IMR-90 (cell line): ENCODE data around the gene ALG6. TPM values are rescaled to one million over a fixed set of nuclear protein-coding genes. Genes with fewer than 3 reads are reported as not detected.

Experiments used
- ATAC-seq: fragments of 200-7000 bp; cut with Tn5 transposase; 2 replicates; pipeline ENCODE4 v1.9.1; 2020; ENCODE audit warnings: low read depth, mild to moderate bottlenecking, moderate library complexity
- BruUV-seq: library from RNA; stranded (reverse); fragments of 400-500 nt; replicated peaks from 2 replicates; lab custom pipeline; 2021; lab: Mats Ljungman, UMichigan
- CTCF ChIA-PET: fragments of 300-600 bp; formaldehyde crosslinking; extraction: SDS; loops from one replicate; lab custom pipeline; 2021; ENCODE audit warnings: antibody characterized with exemption; lab: Yijun Ruan, JAX
- POLR2A ChIA-PET: fragments of 300-600 bp; sonication (Branson Sonifier 250); formaldehyde crosslinking; loops from one replicate; lab custom pipeline; 2022; ENCODE audit warnings: antibody characterized with exemption; ENCODE audit not compliant: unreplicated experiment; lab: Charles Lee
- DNase-seq: peaks from one replicate; pipeline ENCODE4 v3.0.0; 2013
- H2AFZ ChIP-seq: replicated peaks from 2 replicates; pipeline ENCODE3; 2013; ENCODE audit warnings: low read length, mild to moderate bottlenecking; ENCODE audit not compliant: poor library complexity
- H2AK5ac ChIP-seq: 2 replicates; pipeline ENCODE4 v1.6.1; 2013; ENCODE audit warnings: low read depth, low read length, inconsistent platforms
- H2AK9ac ChIP-seq: replicated peaks from 2 replicates; pipeline ENCODE3; 2013; ENCODE audit warnings: mild to moderate bottlenecking, low read depth, low read length, moderate library complexity; ENCODE audit not compliant: poor library complexity
- H2BK120ac ChIP-seq: 2 replicates; pipeline ENCODE4 v1.6.1; 2013; ENCODE audit warnings: low read depth, low read length, inconsistent platforms
- H2BK15ac ChIP-seq: 3 replicates; pipeline ENCODE4 v1.6.1; 2013; ENCODE audit warnings: low read depth, low read length, inconsistent platforms
- H2BK20ac ChIP-seq: 2 replicates; pipeline ENCODE4 v1.6.1; 2013; ENCODE audit warnings: low read depth, mild to moderate bottlenecking, inconsistent platforms, low read length, moderate library complexity
- H2BK5ac ChIP-seq: 2 replicates; pipeline ENCODE4 v1.6.1; 2013; ENCODE audit warnings: mild to moderate bottlenecking, low read depth, low read length, inconsistent platforms; ENCODE audit not compliant: poor library complexity, severe bottlenecking
- H3K14ac ChIP-seq: replicated peaks from 2 replicates; pipeline ENCODE4 v1.6.1; 2013; ENCODE audit warnings: low read depth, low read length, inconsistent platforms
- H3K18ac ChIP-seq: 2 replicates; pipeline ENCODE4 v1.6.1; 2013; ENCODE audit warnings: low read depth, low read length, control low read depth
- H3K23ac ChIP-seq: 2 replicates; pipeline ENCODE4 v1.6.1; 2013; ENCODE audit warnings: low read depth, low read length, inconsistent platforms
- H3K27ac ChIP-seq: 2 replicates; pipeline ENCODE4 v1.5.1; 2013; ENCODE audit warnings: mild to moderate bottlenecking, control low read depth, low read length; ENCODE audit not compliant: insufficient read depth
- H3K27me3 ChIP-seq: 2 replicates; pipeline ENCODE4 v1.6.1; 2013; ENCODE audit warnings: low read length; ENCODE audit not compliant: control insufficient read depth, insufficient read depth
- H3K36me3 ChIP-seq: 2 replicates; pipeline ENCODE4 v1.6.1; 2013; ENCODE audit warnings: low read length, mixed read lengths; ENCODE audit not compliant: control insufficient read depth, insufficient read depth
- H3K4ac ChIP-seq: 2 replicates; pipeline ENCODE4 v1.6.1; 2013; ENCODE audit warnings: low read depth, low read length, inconsistent platforms
- H3K4me1 ChIP-seq: 2 replicates; pipeline ENCODE4 v1.6.1; 2013; ENCODE audit warnings: low read length, mixed read lengths; ENCODE audit not compliant: control insufficient read depth, insufficient read depth
- H3K4me2 ChIP-seq: 2 replicates; pipeline ENCODE4 v1.6.1; 2013; ENCODE audit warnings: low read depth, mild to moderate bottlenecking, control low read depth, low read length, moderate library complexity
- H3K4me3 ChIP-seq: 2 replicates; pipeline ENCODE4 v1.5.1; 2013; ENCODE audit warnings: low read depth, mild to moderate bottlenecking, control low read depth, low read length, moderate library complexity; ENCODE audit not compliant: insufficient read depth
- H3K56ac ChIP-seq: 2 replicates; pipeline ENCODE4 v1.6.1; 2013; ENCODE audit warnings: low read length, inconsistent platforms; ENCODE audit not compliant: insufficient read depth; ENCODE audit errors: extremely low read depth
- H3K79me1 ChIP-seq, 2 experiments: 2 replicates each; pipeline ENCODE4 v1.6.1; 2013; ENCODE audit warnings: low read length in 2 of 2, inconsistent platforms in 1 of 2, low read depth in 1 of 2
- H3K9ac ChIP-seq: 2 replicates; pipeline ENCODE4 v1.6.1; 2013; ENCODE audit warnings: low read depth, low read length, control low read depth
- H3K9me1 ChIP-seq: 2 replicates; pipeline ENCODE4 v1.6.1; 2013; ENCODE audit warnings: low read length, inconsistent platforms; ENCODE audit not compliant: insufficient read depth
- H3K9me3 ChIP-seq: 2 replicates; pipeline ENCODE4 v1.6.1; 2013; ENCODE audit warnings: low read length; ENCODE audit not compliant: control insufficient read depth, insufficient read depth
- H4K20me1 ChIP-seq: 2 replicates; pipeline ENCODE4 v1.6.1; 2013; ENCODE audit warnings: low read length, inconsistent platforms; ENCODE audit not compliant: insufficient read depth
- H4K5ac ChIP-seq: 2 replicates; pipeline ENCODE4 v1.6.1; 2013; ENCODE audit warnings: mild to moderate bottlenecking, low read depth, low read length, control low read depth
- H4K8ac ChIP-seq, 2 experiments: 2 replicates each; pipeline ENCODE4 v1.6.1; 2013; ENCODE audit warnings: low read depth in 2 of 2, low read length in 2 of 2, control low read depth in 1 of 2, inconsistent platforms in 1 of 2
- H4K91ac ChIP-seq: 2 replicates; pipeline ENCODE4 v1.6.1; 2013; ENCODE audit warnings: low read depth, low read length, inconsistent platforms; ENCODE audit not compliant: insufficient read depth
- BHLHE40 ChIP-seq: fragments of 150-350 bp; IDR thresholded peaks from 2 replicates; pipeline ENCODE4 v1.6.1; 2016; ENCODE audit warnings: mild to moderate bottlenecking, low read depth, low read length
- CEBPB ChIP-seq: IDR thresholded peaks from 2 replicates; pipeline ENCODE4 v1.6.1; 2012; ENCODE audit warnings: low read depth, low read length, improper control_type of control experiment
- CHD1 ChIP-seq: IDR thresholded peaks from 2 replicates; pipeline ENCODE4 v1.6.1; 2012; ENCODE audit warnings: low read depth, low read length, improper control_type of control experiment
- ELK1 ChIP-seq: fragments of 150-350 bp; IDR thresholded peaks from 2 replicates; pipeline ENCODE4 v1.6.1; 2016; ENCODE audit warnings: low read depth, mild to moderate bottlenecking, low read length, moderate library complexity, borderline replicate concordance
- MAZ ChIP-seq: IDR thresholded peaks from 2 replicates; pipeline ENCODE4 v1.6.1; 2012; ENCODE audit warnings: low read depth, mild to moderate bottlenecking, low read length, improper control_type of control experiment, moderate library complexity, borderline replicate concordance
- NFE2L2 ChIP-seq: fragments of 150-350 bp; IDR thresholded peaks from 2 replicates; pipeline ENCODE4 v1.6.1; 2016; ENCODE audit warnings: low read depth, mild to moderate bottlenecking, low read length
- POLR2A ChIP-seq: IDR thresholded peaks from 2 replicates; pipeline ENCODE4 v1.6.1; 2012; ENCODE audit warnings: mild to moderate bottlenecking, low read depth, low read length
- RAD21 ChIP-seq: IDR thresholded peaks from 2 replicates; pipeline ENCODE4 v1.6.1; 2012; ENCODE audit warnings: low read length, improper control_type of control experiment
- WGBS, 2 experiments: methylation state at CpG; one replicate each; pipeline versions ENCODE4 v1.1.5 to v1.1.7; 2013; ENCODE audit warnings: missing lambda C conversion rate in 2 of 2; ENCODE audit not compliant: insufficient read length in 1 of 2; ENCODE audit errors: extremely low coverage in 2 of 2; 5-methylcytosine and 5-hydroxymethylcytosine counted together
- dilution Hi-C: fragments of 300-500 bp; cut with HindIII; formaldehyde crosslinking; loops from one replicate; pipeline ENCODE4 v1.14.3; 2018; ENCODE audit warnings: low sequenced_read_pairs; ENCODE audit not compliant: unreplicated experiment
- in situ Hi-C: fragments of 300-500 bp; cut with MboI; formaldehyde crosslinking; loops from 3 replicates; pipeline ENCODE4 v1.14.3; 2019; ENCODE audit warnings: low sequenced_read_pairs, inconsistent platforms, mixed read lengths
- intact Hi-C: fragments of 100-400 bp; cut with micrococcal nuclease; formaldehyde crosslinking; loops from 2 replicates; pipeline ENCODE4 v1.10.0; 2022
- polyA plus RNA-seq, 3 experiments: library from polyadenylated mRNA; depleted of rRNA; stranded (reverse); fragments of >200 nt; gene quantifications; 2 replicates each; pipeline ENCODE4 v1.2.3, GENCODE V29; 2012; ENCODE audit warnings: low replicate concordance in 1 of 3
- total RNA-seq: library from RNA; depleted of rRNA; stranded (reverse); fragments of >200 nt; gene quantifications from 2 replicates; pipeline ENCODE4 v1.2.3, GENCODE V29; 2012
- TF ChIP-seq, protein P1 (sequence below): fragments of 150-350 bp; IDR thresholded peaks from 2 replicates; pipeline ENCODE4 v1.6.1; 2017; ENCODE audit warnings: mild to moderate bottlenecking, antibody characterized with exemption, low read length, low read depth
- TF ChIP-seq, protein P2 (sequence below): conservative IDR thresholded peaks from 2 replicates; pipeline ENCODE4 v1.5.1; 2012; ENCODE audit warnings: mild to moderate bottlenecking, low read depth, low read length, improper control_type of control experiment

The ALG6 gene
- total and polyA plus RNA-seq, 2 of the 4 experiments (the other 2 are of a cell fraction) = 4.8 to 6.5 TPM

- BruUV-seq = no TSS peak
- no peak for ATAC-seq
- CTCF ChIA-PET = no interaction called here
These were observed 4.4 kb upstream of the ALG6 start for GRCh38 chr1:63363014-63363413.

More at GRCh38 chr1:63363014-63363413, 4.4 kb upstream of the ALG6 start:
- H3K9ac ChIP-seq = no peak overlapping the region
- in situ Hi-C loops = no loop called here
- H3K4me1 ChIP-seq = no peaks in the 10 kb centered on the region
- H3K4me3 ChIP-seq = no peak overlapping the region
- peaks cover 0 to 4% of the 10 kb centered on the region in 2 experiments; a peak in 1 of 4 replicates for H3K79me1 ChIP-seq
- no peak overlapping the region for H2AFZ ChIP-seq
- no peak overlapping the region for H3K18ac ChIP-seq
- no peak overlapping the region for H4K5ac ChIP-seq
- no peak overlapping the region for H3K56ac ChIP-seq
- 90% methylated on average over 2 of the region's 5 CpGs; no CpG with 5 or more reads in 1 of the 2 experiments for WGBS, 2 experiments
- no peak overlapping the region for H3K4ac ChIP-seq
- no peak for DNase-seq
- H3K4me2 ChIP-seq = no peak overlapping the region
- H3K14ac ChIP-seq = no peak overlapping the region
- no peak overlapping the region for H3K23ac ChIP-seq
- no peak overlapping the region for H2BK20ac ChIP-seq
- H4K91ac ChIP-seq = no peak overlapping the region
- no peak overlapping the region for H2AK5ac ChIP-seq
- H3K9me3 ChIP-seq = no peaks in the 10 kb centered on the region
- H3K9me1 ChIP-seq = 0 out of 2 replicates have a peak, but pooled peaks cover 5% of the 10 kb centered on the region
- H4K20me1 ChIP-seq = no peaks in the 10 kb centered on the region
- no peak overlapping the region for H2BK15ac ChIP-seq
- dilution Hi-C loops = no loop called here
- intact Hi-C loops = no loop called here
- no peak overlapping the region for H4K8ac ChIP-seq
- H3K27ac ChIP-seq = no peak overlapping the region
- H2BK120ac ChIP-seq = no peak overlapping the region
- no peak overlapping the region for H2BK5ac ChIP-seq
- no peaks in the 10 kb centered on the region for H3K36me3 ChIP-seq
- H2AK9ac ChIP-seq = no peak overlapping the region
- H3K27me3 ChIP-seq = peaks cover 9% of the 10 kb centered on the region
- no peak for TF ChIP-seq CHD1
- no peak for TF ChIP-seq CEBPB
- no peak for TF ChIP-seq ELK1
- TF ChIP-seq BHLHE40 = no peak
- TF ChIP-seq NFE2L2 = no peak
- TF ChIP-seq, protein P1, sequence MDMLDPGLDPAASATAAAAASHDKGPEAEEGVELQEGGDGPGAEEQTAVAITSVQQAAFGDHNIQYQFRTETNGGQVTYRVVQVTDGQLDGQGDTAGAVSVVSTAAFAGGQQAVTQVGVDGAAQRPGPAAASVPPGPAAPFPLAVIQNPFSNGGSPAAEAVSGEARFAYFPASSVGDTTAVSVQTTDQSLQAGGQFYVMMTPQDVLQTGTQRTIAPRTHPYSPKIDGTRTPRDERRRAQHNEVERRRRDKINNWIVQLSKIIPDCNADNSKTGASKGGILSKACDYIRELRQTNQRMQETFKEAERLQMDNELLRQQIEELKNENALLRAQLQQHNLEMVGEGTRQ = no peak
- no peak for TF ChIP-seq POLR2A
- no peak for TF ChIP-seq MAZ
- no peak for TF ChIP-seq RAD21
- TF ChIP-seq, protein P2, sequence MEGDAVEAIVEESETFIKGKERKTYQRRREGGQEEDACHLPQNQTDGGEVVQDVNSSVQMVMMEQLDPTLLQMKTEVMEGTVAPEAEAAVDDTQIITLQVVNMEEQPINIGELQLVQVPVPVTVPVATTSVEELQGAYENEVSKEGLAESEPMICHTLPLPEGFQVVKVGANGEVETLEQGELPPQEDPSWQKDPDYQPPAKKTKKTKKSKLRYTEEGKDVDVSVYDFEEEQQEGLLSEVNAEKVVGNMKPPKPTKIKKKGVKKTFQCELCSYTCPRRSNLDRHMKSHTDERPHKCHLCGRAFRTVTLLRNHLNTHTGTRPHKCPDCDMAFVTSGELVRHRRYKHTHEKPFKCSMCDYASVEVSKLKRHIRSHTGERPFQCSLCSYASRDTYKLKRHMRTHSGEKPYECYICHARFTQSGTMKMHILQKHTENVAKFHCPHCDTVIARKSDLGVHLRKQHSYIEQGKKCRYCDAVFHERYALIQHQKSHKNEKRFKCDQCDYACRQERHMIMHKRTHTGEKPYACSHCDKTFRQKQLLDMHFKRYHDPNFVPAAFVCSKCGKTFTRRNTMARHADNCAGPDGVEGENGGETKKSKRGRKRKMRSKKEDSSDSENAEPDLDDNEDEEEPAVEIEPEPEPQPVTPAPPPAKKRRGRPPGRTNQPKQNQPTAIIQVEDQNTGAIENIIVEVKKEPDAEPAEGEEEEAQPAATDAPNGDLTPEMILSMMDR = no peak
- POLR2A ChIA-PET = no interaction called here
